Measurements from ENCODE around the gene FAM174C.

FAM174C gene

DNA sequence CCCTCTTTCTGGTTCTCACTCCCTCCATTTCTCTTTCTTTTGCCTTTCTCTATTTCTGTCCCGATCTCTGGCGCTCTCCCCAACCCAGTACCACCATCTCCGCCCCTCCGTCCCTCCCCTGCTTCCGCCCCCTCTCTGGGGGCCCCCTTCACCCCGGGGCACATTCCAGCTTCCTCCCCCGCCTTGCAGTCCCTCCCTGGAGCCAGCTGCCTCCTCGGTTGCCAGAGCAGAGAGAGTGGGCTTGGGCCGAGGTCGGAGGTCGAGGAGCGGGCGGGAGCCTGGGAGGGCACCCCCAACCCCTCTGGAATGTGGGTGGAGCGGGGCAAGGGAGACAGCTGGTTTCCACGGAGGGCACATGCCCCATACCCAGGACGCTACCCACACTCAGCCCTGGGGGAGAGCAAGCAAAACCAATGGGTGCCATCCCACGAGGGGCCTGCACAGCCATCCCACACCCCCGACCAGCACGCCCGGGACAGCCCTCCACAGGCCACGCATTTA lies 12.7 kb upstream of the FAM174C start:
- Histone ChIP-seq H3K4me1 (peaks cover 43% of the 10 kb centered on the region), H3K4me3 (ENCODE audit: low read depth, low read length) (peak overlapping the region; percentile 44), H3K4me2 (ENCODE audit: low read length) (peak overlapping the region; percentile 90), H3K36me3 (ENCODE audit: control insufficient read depth, insufficient read depth, low read length) (no peaks in the 10 kb centered on the region), H3K9me3 (ENCODE audit: control insufficient read depth, low read length) (no peaks in the 10 kb centered on the region), H3K27me3 (ENCODE audit: control insufficient read depth, insufficient read depth, low read length) (no peaks in the 10 kb centered on the region), H2AFZ (peak overlapping the region; percentile 68), H3K79me2 (no peaks in the 10 kb centered on the region), H3K27ac (peak overlapping the region; percentile 100), H3K9ac (no peak overlapping the region)
- TF ChIP-seq, protein P1, sequence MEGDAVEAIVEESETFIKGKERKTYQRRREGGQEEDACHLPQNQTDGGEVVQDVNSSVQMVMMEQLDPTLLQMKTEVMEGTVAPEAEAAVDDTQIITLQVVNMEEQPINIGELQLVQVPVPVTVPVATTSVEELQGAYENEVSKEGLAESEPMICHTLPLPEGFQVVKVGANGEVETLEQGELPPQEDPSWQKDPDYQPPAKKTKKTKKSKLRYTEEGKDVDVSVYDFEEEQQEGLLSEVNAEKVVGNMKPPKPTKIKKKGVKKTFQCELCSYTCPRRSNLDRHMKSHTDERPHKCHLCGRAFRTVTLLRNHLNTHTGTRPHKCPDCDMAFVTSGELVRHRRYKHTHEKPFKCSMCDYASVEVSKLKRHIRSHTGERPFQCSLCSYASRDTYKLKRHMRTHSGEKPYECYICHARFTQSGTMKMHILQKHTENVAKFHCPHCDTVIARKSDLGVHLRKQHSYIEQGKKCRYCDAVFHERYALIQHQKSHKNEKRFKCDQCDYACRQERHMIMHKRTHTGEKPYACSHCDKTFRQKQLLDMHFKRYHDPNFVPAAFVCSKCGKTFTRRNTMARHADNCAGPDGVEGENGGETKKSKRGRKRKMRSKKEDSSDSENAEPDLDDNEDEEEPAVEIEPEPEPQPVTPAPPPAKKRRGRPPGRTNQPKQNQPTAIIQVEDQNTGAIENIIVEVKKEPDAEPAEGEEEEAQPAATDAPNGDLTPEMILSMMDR (IDR thresholded peaks at IDR 0.05) = no peak

DNA sequence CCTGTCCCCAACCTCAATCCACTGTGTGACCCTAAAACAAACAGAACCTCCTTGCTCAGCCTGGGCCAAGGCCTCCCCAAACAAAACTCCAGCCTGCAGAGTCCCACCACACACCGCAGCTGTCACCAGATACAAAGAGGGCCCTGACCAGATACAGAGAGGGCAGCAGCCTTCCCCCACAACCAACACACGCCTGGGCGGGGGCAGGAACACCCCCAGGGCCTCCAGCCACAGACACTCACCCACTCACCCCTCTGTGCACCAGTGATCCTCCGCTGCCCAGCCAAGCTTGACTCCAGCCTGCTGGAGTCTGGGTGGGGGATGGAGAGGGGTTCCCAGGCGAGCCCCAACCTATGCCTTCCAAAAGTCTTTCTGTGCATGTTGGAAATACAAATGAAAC lies 12.1 kb upstream of the FAM174C start:
- Histone ChIP-seq H2AFZ (peak overlapping the region; percentile 53), H3K4me1 (peaks cover 48% of the 10 kb centered on the region), H3K79me2 (no peaks in the 10 kb centered on the region), H3K27me3 (ENCODE audit: control insufficient read depth, insufficient read depth, low read length) (no peaks in the 10 kb centered on the region), H3K4me2 (ENCODE audit: low read length) (no peak overlapping the region), H3K27ac (peak overlapping the region; percentile 100), H3K9ac (no peak overlapping the region), H3K4me3 (ENCODE audit: low read depth, low read length) (no peak overlapping the region), H3K36me3 (ENCODE audit: control insufficient read depth, insufficient read depth, low read length) (no peaks in the 10 kb centered on the region), H3K9me3 (ENCODE audit: control insufficient read depth, low read length) (no peaks in the 10 kb centered on the region)
- TF ChIP-seq, protein P1 (IDR thresholded peaks at IDR 0.05) = no peak

DNA sequence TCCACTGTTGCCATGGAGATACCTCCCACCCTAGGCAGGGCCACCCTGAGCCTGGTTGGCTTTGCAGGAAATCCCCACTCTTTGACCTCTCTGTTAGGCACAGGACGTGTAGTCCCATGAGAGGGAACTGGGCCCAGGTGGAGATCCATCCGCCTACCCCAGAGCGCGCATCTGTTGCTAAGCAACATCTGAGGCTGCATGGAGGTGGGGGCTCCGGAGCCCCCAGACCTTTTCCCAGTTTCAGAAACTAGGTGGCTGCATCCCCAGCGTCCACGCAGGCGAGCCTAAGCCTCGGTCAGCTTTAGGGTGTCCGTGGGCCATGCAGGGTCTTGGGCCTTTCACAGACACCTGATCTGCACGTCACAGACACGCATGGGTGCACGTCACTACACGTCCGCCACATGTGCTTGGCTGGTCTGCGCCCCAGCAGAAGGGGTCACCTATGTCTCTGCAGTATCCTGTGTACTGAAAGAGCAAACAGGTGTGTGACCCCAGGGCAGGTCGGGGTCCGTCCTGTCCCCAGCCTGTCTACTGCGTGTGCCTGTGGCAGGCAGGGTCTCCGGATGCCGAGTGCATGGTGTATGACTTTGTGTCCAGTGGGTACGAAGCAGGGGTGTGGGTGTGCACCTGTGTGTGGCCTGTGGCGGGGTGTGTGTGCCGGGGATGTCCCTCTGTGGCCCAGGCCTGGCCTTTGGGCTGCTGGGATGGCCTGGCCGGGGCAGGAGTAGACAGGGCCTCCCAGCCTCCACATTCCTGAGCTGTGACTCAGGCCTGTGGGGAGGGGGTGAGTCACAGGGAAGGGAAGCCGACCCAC lies 10.3 kb upstream of the FAM174C start:
- Histone ChIP-seq H2AFZ (no peak overlapping the region), H3K27ac (peak overlapping the region; percentile 53), H3K4me1 (peaks cover 55% of the 10 kb centered on the region), H3K4me2 (ENCODE audit: low read length) (no peak overlapping the region), H3K4me3 (ENCODE audit: low read depth, low read length) (no peak overlapping the region), H3K36me3 (ENCODE audit: control insufficient read depth, insufficient read depth, low read length) (no peaks in the 10 kb centered on the region), H3K27me3 (ENCODE audit: control insufficient read depth, insufficient read depth, low read length) (no peaks in the 10 kb centered on the region), H3K9ac (no peak overlapping the region), H3K9me3 (ENCODE audit: control insufficient read depth, low read length) (no peaks in the 10 kb centered on the region), H3K79me2 (peaks cover 1% of the 10 kb centered on the region)
- TF ChIP-seq, protein P1 (IDR thresholded peaks at IDR 0.05) = no peak

DNA sequence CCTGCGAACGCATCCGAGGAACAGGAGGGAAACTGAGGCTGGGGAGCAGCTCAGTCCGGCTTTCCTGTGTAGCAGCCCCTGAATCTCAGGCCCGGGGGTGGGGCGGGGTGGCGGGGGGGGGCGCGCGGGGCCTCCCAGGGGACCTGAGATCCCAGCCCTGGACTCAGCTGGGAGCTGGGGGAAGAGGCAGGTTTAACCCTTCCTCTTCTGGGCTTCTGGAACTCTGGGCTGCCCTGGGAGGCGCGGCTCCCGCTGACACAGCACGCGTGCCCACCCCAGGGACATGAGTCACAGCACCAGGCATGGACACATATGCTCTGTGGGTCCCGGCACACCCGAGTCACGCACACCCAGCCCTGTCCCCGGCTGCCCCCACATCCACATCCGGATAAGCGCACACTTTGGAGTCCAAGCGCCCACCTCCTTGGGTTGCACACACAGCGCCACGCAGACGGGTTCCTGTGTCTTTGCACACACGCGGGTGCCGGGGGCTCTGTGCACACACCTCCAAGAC lies 9.7 kb upstream of the FAM174C start:
- Histone ChIP-seq H3K27me3 (ENCODE audit: control insufficient read depth, insufficient read depth, low read length) (no peaks in the 10 kb centered on the region), H3K4me1 (peaks cover 52% of the 10 kb centered on the region), H3K4me2 (ENCODE audit: low read length) (peak overlapping the region; percentile 87), H3K9ac (no peak overlapping the region), H3K27ac (peak overlapping the region; percentile 76), H3K79me2 (peaks cover 8% of the 10 kb centered on the region), H3K4me3 (ENCODE audit: low read depth, low read length) (peak overlapping the region; percentile 72), H2AFZ (no peak overlapping the region), H3K36me3 (ENCODE audit: control insufficient read depth, insufficient read depth, low read length) (no peaks in the 10 kb centered on the region), H3K9me3 (ENCODE audit: control insufficient read depth, low read length) (no peaks in the 10 kb centered on the region)
- TF ChIP-seq, protein P1 (IDR thresholded peaks at IDR 0.05) = no peak
